Thyroid gland (tissue), 4 donors: ENCODE data around the gene CCSER1.

ENCODE experiments used
- CTCF ChIP-seq, 6 experiments: fragments of 200-600 bp in 3 of 6; fragments of 450-650 bp in 3 of 6; sonication (generic) in 3 of 6; IDR thresholded peaks; one replicate each; pipeline ENCODE4 v1.5.1; 2016 to 2019; ENCODE audit warnings: antibody characterized with exemption in 6 of 6, mild to moderate bottlenecking in 2 of 6, inconsistent platforms in 1 of 6, moderate library complexity in 1 of 6
- POLR2A ChIP-seq, 2 donors: fragments of 450-650 bp; IDR thresholded peaks; one replicate each; pipeline ENCODE4 v1.6.1; 2017; ENCODE audit warnings: antibody characterized with exemption in 2 of 2, mild to moderate bottlenecking in 2 of 2, moderate library complexity in 1 of 2

- TF ChIP-seq POLR2A (IDR thresholded peaks at IDR 0.05) (no peak), CTCF (IDR thresholded peaks at IDR 0.05) (no peak)
Measured at GRCh38 chr4:90183254-90183653, 56.1 kb downstream of the CCSER1 start.
